GM21717 (cell line): ENCODE results near the gene CCDC183.
"Not testable (repeated sequence)": the region's sequence is repeated elsewhere in the genome, so short reads cannot be mapped to it uniquely, and the experiment has no call there.

ENCODE experiments used
- ATAC-seq: cut with Tn5 transposase; IDR thresholded peaks from one replicate; pipeline ENCODE4 v1.9.1; 2021; ENCODE audit warnings: mild to moderate bottlenecking, moderate library complexity; ENCODE audit not compliant: unreplicated experiment

The CCDC183 gene

DNA sequence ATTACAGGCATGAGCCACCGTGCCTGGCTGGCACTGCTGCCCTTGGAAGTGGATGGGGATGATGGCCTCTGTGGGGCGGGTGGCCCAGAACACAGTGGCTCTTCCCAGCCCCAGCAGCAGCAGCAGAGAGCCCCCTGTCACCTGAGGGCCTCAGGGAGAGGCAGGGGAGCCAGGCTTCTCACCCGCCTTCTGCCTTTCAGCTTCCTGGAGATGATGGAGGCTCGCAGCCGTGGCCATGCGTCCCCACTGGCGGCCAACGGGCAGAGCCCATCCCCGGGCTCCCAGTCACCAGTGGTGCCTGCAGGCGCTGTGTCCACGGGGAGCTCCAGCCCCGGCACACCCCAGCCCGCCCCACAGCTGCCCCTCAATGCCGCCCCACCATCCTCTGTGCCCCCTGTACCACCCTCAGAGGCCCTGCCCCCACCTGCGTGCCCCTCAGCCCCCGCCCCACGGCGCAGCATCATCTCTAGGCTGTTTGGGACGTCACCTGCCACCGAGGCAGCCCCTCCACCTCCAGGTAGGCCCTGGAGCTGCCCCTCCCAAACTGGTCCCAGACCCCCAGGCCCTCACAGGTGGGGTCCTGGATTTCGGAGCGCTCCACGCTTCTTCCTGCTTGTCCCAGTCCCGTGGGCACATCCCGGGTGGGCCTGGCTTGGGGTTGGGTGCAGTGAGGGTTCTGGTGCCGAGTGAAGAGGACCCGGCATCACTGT lies 41.2 kb downstream of the CCDC183 start:
- ATAC-seq, result no peak

DNA sequence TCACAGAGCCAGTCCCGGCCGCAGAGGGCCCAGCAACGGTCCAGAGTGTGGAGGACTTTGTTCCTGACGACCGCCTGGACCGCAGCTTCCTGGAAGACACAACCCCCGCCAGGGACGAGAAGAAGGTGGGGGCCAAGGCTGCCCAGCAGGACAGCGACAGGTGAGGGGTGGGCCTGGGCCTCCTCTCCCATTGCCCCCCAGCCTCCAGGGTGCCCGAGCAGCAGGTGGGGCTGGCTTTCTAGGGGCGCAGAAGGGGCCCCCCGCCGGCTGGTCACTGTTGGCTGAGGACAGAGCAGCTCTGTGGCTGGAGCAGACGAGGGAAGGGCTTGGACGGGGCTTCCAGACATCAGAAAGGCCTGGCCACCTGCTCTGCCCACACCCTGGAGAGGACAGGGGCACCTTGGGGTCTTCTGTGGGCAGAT lies 41.7 kb downstream of the CCDC183 start:
- not testable (repeated sequence) for ATAC-seq

GRCh38 chr9:136838314-136839228 lies 42.4 kb downstream of the CCDC183 start:
- ATAC-seq, result no peak

- ATAC-seq, result no peak
Measured at GRCh38 chr9:136839229-136840139, 43.3 kb downstream of the CCDC183 start.

GRCh38 chr9:136840140-136840876 lies 44.2 kb downstream of the CCDC183 start:
- no peak for ATAC-seq

DNA sequence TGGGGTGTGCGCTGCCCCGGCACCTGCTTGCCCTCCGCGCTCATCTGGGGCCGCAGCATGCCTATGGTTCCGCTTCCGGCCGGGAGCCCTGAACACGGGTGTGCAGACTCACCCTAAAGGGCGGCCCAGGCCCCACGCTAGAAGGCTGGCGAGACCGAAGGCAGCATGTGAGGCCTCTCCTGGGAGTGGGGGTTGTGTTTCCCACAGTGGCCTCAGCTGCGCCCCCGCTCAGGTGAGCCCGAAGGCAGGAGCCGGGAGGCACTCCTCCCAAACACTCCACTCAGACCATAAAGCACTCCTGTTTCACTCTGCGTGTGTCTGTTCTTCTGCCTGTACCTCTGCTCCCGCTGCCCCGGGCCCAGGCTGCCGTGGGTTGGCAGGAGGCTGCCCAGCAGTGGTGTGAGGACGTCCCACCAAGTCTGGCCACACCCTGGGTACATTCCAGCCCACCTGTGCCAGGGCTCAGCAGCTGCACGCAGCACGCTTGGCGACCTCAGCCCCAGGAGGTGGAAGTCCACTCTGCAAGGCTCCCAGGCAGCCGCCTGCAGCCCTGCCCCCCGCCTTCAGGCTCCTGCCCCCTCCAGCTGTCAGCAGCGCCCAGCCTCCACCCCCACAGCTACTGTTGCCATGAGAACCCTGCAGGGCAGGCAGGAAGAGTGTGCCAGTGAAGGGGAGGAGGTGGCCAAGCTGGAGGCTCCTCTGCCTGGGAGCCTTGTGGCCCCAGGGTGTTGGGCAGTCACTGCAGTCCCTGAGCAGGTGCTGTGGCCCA lies 44.9 kb downstream of the CCDC183 start:
- no peak for ATAC-seq

- not testable (repeated sequence) for ATAC-seq
Measured at GRCh38 chr9:136841646-136842379, 45.7 kb downstream of the CCDC183 start.

DNA sequence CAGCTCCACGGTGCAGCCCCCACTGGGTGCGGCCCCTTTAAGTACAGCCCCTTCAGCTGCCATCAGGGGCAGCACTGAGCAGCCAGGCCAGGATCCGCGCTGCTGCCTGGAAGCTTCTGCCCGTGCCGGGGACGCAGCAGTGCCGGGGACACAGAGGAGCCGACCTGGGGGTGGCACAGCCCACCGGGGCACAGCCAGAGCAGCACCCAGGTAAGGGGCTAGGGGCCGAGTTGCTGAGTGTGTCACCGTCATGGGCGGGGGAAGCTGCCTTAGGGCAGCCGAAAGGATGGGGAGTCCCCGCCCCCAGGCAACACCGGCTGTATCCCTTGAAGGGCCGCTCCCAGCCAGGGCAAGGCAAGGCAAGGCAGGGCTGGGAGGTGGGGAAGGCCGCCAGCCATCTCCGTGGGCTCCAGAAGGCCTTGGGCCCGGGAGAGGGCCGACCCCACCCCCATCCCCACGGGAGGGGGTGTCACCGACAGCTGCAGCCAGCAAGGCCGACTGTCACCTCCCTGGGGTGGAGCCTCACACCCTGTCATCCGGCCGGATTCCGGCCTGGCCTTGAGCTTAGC lies 46.3 kb downstream of the CCDC183 start, which contains the start of gene AJM1:
Gene AJM1, plus strand, starts transcription at position 99 of the 569 bp plus-strand sequence. CDS start 1,937 bp downstream, outside the sequence.
- peak; percentile 60 for ATAC-seq

- ATAC-seq, result not testable (repeated sequence)
Measured at GRCh38 chr9:136843159-136843800, 47.1 kb downstream of the CCDC183 start.

GRCh38 chr9:136843801-136844740 lies 47.9 kb downstream of the CCDC183 start:
- not testable (repeated sequence) for ATAC-seq

- no peak for ATAC-seq
Measured at GRCh38 chr9:136844761-136845464, 48.8 kb downstream of the CCDC183 start.

DNA sequence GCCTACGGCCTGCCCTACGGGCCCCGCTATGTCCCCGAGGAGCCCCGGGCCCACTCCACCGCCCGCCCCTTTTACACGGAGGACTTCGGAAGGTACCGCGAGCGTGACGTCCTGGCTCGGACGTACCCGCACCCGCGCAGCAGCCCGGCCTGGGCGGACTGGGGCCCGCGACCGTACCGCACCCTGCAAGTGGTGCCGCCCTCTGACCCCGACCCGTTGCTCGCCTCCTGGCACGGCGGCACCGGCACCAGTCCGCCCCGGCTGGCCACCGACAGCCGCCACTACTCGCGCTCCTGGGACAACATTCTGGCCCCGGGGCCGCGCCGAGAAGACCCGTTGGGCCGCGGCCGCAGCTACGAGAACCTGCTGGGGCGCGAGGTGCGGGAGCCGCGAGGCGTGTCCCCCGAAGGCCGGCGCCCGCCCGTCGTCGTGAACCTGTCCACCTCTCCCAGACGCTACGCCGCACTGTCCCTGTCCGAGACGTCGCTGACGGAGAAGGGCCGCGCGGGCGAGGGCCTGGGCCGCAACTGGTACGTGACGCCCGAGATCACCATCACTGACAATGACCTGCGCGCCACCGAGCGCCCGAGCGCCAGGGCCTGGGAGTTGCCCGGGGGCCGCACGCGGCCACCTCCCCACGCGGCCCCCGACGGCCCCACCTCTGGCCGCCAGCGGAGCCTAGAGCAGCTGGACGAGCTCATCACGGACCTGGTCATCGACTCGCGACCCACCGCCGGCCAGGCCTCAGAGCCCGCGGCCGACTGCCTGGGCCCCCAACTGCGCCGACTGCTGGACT lies 49.5 kb downstream of the CCDC183 start:
- no peak for ATAC-seq

- ATAC-seq, result no peak
Measured at GRCh38 chr9:136846376-136847087, 50.4 kb downstream of the CCDC183 start.

GRCh38 chr9:136847088-136847825 lies 51.1 kb downstream of the CCDC183 start:
- ATAC-seq, result no peak
